Progenitor cell of endocrine pancreas (in vitro differentiated cells): ENCODE results near the gene SLC30A1. TPM values are rescaled to one million over a fixed set of nuclear protein-coding genes. Genes with fewer than 3 reads are reported as not detected.

Experiments used
- DNase-seq: peaks from one replicate; pipeline ENCODE4 v3.0.0; 2021; ENCODE audit warnings: low spot score; ENCODE audit not compliant: unreplicated experiment
- H3K27ac Mint-ChIP-seq: 2 replicates; pipeline ENCODE4 v1.8.0; 2021; ENCODE audit warnings: mild to moderate bottlenecking, moderate library complexity, mixed read lengths
- H3K27me3 Mint-ChIP-seq: 2 replicates; pipeline ENCODE4 v1.8.0; 2021; ENCODE audit warnings: mixed read lengths
- H3K36me3 Mint-ChIP-seq: 2 replicates; pipeline ENCODE4 v1.8.0; 2022; ENCODE audit warnings: mixed read lengths; ENCODE audit not compliant: insufficient read depth
- H3K4me1 Mint-ChIP-seq: 2 replicates; pipeline ENCODE4 v1.8.0; 2021; ENCODE audit warnings: low read depth, mixed read lengths
- H3K4me3 Mint-ChIP-seq: 2 replicates; pipeline ENCODE4 v1.8.0; 2021; ENCODE audit warnings: low read depth, mild to moderate bottlenecking, moderate library complexity, mixed read lengths
- H3K9me3 Mint-ChIP-seq: 2 replicates; pipeline ENCODE4 v1.8.0; 2021; ENCODE audit warnings: low read depth, mixed read lengths
- CTCF ChIP-seq: fragments of 200-600 bp; sonication (generic); IDR thresholded peaks from one replicate; pipeline ENCODE4 v1.5.0; 2021; ENCODE audit warnings: antibody characterized with exemption, mild to moderate bottlenecking; ENCODE audit not compliant: unreplicated experiment
- total RNA-seq: library from RNA; stranded (reverse); gene quantifications from 2 replicates; pipeline ENCODE4 v1.2.1, GENCODE V29; 2021

Gene SLC30A1
- total RNA-seq, 1 donor from 2014 or later, result 9.3 TPM

GRCh38 chr1:211588711-211589110, 9.8 kb upstream of the SLC30A1 start:
- Mint-ChIP-seq H3K27me3 (peaks cover 8% of the 10 kb centered on the region), H3K27ac (no peak overlapping the region), H3K36me3 (no peaks in the 10 kb centered on the region), H3K4me3 (no peak overlapping the region), H3K9me3 (peaks cover 2% of the 10 kb centered on the region), H3K4me1 (no peaks in the 10 kb centered on the region)
- no peak for DNase-seq
- TF ChIP-seq CTCF, result no peak

DNA sequence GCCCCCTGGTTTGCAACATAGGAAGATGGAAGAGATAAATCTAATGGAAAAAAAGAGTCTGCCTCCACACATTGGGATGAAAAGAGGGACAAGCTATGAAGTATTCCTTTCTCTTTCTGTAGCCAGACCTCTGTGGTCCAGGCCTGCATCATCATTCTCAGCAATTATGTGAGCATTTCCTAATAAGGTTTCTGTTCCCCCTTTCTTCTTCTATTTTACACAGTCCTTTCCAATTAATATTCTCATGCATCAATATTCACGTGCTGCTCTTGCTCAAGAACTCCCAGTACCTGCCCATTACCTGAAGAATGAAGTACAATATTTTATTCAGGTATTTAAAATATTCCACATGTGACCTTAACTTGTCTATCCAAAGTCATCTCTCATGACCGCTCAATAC, 8.2 kb upstream of the SLC30A1 start:
- Mint-ChIP-seq H3K4me1 (no peaks in the 10 kb centered on the region), H3K4me3 (no peak overlapping the region), H3K36me3 (no peaks in the 10 kb centered on the region), H3K9me3 (peaks cover 2% of the 10 kb centered on the region), H3K27ac (no peak overlapping the region), H3K27me3 (peaks cover 7% of the 10 kb centered on the region)
- no peak for DNase-seq
- TF ChIP-seq CTCF, result no peak

- no peak overlapping the region for H3K4me3 Mint-ChIP-seq
- H3K27ac Mint-ChIP-seq, result no peak overlapping the region
- H3K27me3 Mint-ChIP-seq, result peaks cover 12% of the 10 kb centered on the region
- H3K36me3 Mint-ChIP-seq, result no peaks in the 10 kb centered on the region
- TF ChIP-seq CTCF, result no peak
- H3K4me1 Mint-ChIP-seq, result no peaks in the 10 kb centered on the region
- H3K9me3 Mint-ChIP-seq, result peaks cover 2% of the 10 kb centered on the region
- DNase-seq, result no peak
Measured at GRCh38 chr1:211586538-211586937, 7.6 kb upstream of the SLC30A1 start.

DNA sequence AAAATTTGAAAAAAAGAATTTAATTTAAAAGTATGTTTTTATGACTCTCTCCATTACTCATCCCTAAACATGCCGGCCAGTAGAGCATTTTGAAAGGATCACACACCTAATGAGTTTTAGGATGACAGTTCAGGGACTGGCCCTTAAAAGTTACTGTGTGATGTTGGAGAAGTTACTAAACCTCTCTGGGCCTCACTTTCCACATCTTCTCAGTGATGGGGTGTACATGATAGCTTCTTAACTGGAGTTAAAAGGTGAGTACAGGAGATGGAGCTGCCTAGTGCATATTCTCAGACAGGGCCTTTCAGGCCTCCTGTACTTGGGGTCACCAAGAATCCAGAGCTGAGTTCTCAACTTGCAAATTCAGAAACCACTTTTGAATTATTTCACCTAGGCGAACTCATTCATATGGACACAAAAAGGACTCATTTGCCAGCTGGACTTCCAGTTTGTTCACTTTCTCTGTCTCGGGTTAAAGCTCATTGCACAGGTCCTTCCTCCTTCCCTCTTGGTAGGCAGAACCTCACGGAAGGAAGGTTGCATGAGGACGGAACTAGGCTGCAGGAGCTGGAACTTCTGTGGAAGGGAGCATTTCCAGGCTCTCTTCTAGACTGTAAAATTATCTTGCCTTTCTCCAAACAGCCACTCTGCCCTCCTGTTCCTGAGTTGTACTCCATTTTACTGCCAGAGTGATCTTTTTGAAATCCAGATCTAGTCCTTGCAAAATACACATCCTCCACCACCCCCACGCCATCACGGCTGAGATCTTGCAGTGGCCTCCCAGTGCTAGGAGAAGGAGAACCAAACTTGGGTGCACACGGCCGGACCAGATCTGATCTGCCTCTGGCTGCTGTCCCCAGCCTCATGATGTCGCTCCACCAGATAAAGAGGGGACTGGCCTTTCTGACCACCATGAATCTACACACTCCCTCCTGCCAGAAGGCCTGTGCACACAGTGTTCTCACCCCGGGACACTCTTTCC, 4.3 kb upstream of the SLC30A1 start:
- DNase-seq, result no peak
- no peak overlapping the region for H3K4me3 Mint-ChIP-seq
- no peak overlapping the region for H3K27ac Mint-ChIP-seq
- no peaks in the 10 kb centered on the region for H3K36me3 Mint-ChIP-seq
- H3K27me3 Mint-ChIP-seq, result peaks cover 9% of the 10 kb centered on the region
- H3K9me3 Mint-ChIP-seq, result peaks cover 2% of the 10 kb centered on the region
- no peak for TF ChIP-seq CTCF
- peaks cover 6% of the 10 kb centered on the region for H3K4me1 Mint-ChIP-seq

- H3K36me3 Mint-ChIP-seq, result no peaks in the 10 kb centered on the region
- no peak for DNase-seq
- peaks cover 2% of the 10 kb centered on the region for H3K9me3 Mint-ChIP-seq
- H3K27ac Mint-ChIP-seq, result no peak overlapping the region
- H3K27me3 Mint-ChIP-seq, result peaks cover 9% of the 10 kb centered on the region
- TF ChIP-seq CTCF, result no peak
- peaks cover 12% of the 10 kb centered on the region for H3K4me1 Mint-ChIP-seq
- H3K4me3 Mint-ChIP-seq, result no peak overlapping the region
Measured at GRCh38 chr1:211581526-211581925, 2.6 kb upstream of the SLC30A1 start.
